Measurements from ENCODE around the gene ANLN.

- no peak for TF ChIP-seq FOXK2 (IDR thresholded peaks at IDR 0.05)
- TF ChIP-seq CTBP1 (IDR thresholded peaks at IDR 0.05; ENCODE audit: borderline replicate concordance): no peak
- TF ChIP-seq FOXM1 (IDR thresholded peaks at IDR 0.05; ENCODE audit: borderline replicate concordance): no peak
- TF ChIP-seq SUZ12 (IDR thresholded peaks at IDR 0.05): no peak
- TF ChIP-seq LEF1 (IDR thresholded peaks at IDR 0.05; ENCODE audit: borderline replicate concordance): no peak
- no peak for TF ChIP-seq SP1 (IDR thresholded peaks at IDR 0.05)
- TF ChIP-seq NFRKB (IDR thresholded peaks at IDR 0.05): no peak
- no peak for TF ChIP-seq ARNT (IDR thresholded peaks at IDR 0.05)
- no peak for TF ChIP-seq ELF4 (IDR thresholded peaks at IDR 0.05)
- no peak for TF ChIP-seq BHLHE40 (IDR thresholded peaks at IDR 0.05; ENCODE audit: borderline replicate concordance)
- TF ChIP-seq PKNOX1 (IDR thresholded peaks at IDR 0.05): no peak
These were observed 31.1 kb upstream of the ANLN start for GRCh38 chr7:36358589-36358988.

Measured in HEK293T (cell line).